Stimulated activated CD4-positive, alpha-beta T cell treated with anti-CD3 and anti-CD28 coated beads, Interleukin-1b, Interleukin-23, amount 100 ng/mL, for 4 hours (primary cell): ENCODE data around the gene CDK15.
A peak's percentile ranks its signal among the peaks of the same experiment; 100 is the strongest.
"Not testable (repeated sequence)": the region's sequence is repeated elsewhere in the genome, so short reads cannot be mapped to it uniquely, and the experiment has no call there.

Experiments
- DNase-seq, 2 donors: peaks; one replicate each; pipeline ENCODE4 v3.0.0-alpha.2; 2020; ENCODE audit warnings: low read depth in 2 of 2

CDK15 gene

GRCh38 chr2:201828220-201828619, 21.9 kb downstream of the CDK15 start:
- DNase-seq, result no peak

GRCh38 chr2:201830666-201831065, 24.3 kb downstream of the CDK15 start:
- no peak for DNase-seq

GRCh38 chr2:201831469-201831868, 25.1 kb downstream of the CDK15 start:
- DNase-seq, result no peak

GRCh38 chr2:201833781-201834180, 27.4 kb downstream of the CDK15 start:
- no peak for DNase-seq

GRCh38 chr2:201835066-201835465, 28.7 kb downstream of the CDK15 start:
- no peak for DNase-seq

- no peak for DNase-seq
Measured at GRCh38 chr2:201837391-201837790, 31.1 kb downstream of the CDK15 start.

- no peak for DNase-seq
Measured at GRCh38 chr2:201837824-201838431, 31.6 kb downstream of the CDK15 start.

- DNase-seq, result no peak
Measured at GRCh38 chr2:201839727-201840126, 33.4 kb downstream of the CDK15 start.

- no peak for DNase-seq
Measured at GRCh38 chr2:201840726-201841125, 34.4 kb downstream of the CDK15 start.

- no peak for DNase-seq
Measured at GRCh38 chr2:201842131-201842860, 36.0 kb downstream of the CDK15 start.

- not testable (repeated sequence) for DNase-seq
Measured at GRCh38 chr2:201844922-201845321, 38.6 kb downstream of the CDK15 start.

- no peak for DNase-seq
Measured at GRCh38 chr2:201847481-201847880, 41.1 kb downstream of the CDK15 start.

GRCh38 chr2:201852462-201852861, 46.1 kb downstream of the CDK15 start:
- no peak for DNase-seq

GRCh38 chr2:201852878-201853415, 46.6 kb downstream of the CDK15 start:
- DNase-seq, result no peak

- DNase-seq, result no peak
Measured at GRCh38 chr2:201854221-201854801, 48.0 kb downstream of the CDK15 start.

GRCh38 chr2:201854841-201855240, 48.5 kb downstream of the CDK15 start:
- DNase-seq, result no peak

- DNase-seq, result no peak
Measured at GRCh38 chr2:201855356-201855755, 49.0 kb downstream of the CDK15 start.

- DNase-seq, result no peak
Measured at GRCh38 chr2:201857326-201857725, 51.0 kb downstream of the CDK15 start.

GRCh38 chr2:201858281-201859184, 52.2 kb downstream of the CDK15 start:
- DNase-seq, result no peak

GRCh38 chr2:201859949-201860348, 53.6 kb downstream of the CDK15 start:
- DNase-seq, result no peak

- peak in 1 of 2 donors; percentile 29 for DNase-seq
Measured at GRCh38 chr2:201860636-201861066, 54.3 kb downstream of the CDK15 start.

- no peak for DNase-seq
Measured at GRCh38 chr2:201862843-201863242, 56.5 kb downstream of the CDK15 start.
